Measurements from ENCODE around the gene ITSN2. TPM values are rescaled to one million over a fixed set of nuclear protein-coding genes. Genes with fewer than 3 reads are reported as not detected.

Gene ITSN2
- total and polyA plus RNA-seq, 2 of the 8 experiments (the other 6 are each of a cell fraction or from before 2014, with no cell fraction given) = 9.3 to 17.0 TPM

DNA sequence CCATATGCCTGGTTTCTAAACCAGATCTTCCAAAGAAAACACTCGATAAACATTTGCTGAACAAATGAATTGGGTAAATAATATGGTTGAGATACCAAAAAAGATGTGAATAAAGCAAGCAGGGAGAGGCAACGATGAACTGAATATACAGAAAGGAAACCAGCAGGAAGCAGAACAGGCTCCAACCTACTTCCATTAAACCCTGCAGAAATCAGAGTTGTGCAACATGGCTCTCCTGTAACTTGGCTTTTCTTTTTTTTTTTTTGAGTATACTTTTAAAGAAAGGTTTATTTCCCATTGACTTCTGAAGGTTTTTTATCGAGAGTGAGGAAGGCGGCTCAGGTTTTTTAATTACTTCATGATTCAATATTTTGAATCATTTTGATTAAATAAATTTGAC is 23.5 kb downstream of the ITSN2 start (continued):
- TF ChIP-seq, protein P1, sequence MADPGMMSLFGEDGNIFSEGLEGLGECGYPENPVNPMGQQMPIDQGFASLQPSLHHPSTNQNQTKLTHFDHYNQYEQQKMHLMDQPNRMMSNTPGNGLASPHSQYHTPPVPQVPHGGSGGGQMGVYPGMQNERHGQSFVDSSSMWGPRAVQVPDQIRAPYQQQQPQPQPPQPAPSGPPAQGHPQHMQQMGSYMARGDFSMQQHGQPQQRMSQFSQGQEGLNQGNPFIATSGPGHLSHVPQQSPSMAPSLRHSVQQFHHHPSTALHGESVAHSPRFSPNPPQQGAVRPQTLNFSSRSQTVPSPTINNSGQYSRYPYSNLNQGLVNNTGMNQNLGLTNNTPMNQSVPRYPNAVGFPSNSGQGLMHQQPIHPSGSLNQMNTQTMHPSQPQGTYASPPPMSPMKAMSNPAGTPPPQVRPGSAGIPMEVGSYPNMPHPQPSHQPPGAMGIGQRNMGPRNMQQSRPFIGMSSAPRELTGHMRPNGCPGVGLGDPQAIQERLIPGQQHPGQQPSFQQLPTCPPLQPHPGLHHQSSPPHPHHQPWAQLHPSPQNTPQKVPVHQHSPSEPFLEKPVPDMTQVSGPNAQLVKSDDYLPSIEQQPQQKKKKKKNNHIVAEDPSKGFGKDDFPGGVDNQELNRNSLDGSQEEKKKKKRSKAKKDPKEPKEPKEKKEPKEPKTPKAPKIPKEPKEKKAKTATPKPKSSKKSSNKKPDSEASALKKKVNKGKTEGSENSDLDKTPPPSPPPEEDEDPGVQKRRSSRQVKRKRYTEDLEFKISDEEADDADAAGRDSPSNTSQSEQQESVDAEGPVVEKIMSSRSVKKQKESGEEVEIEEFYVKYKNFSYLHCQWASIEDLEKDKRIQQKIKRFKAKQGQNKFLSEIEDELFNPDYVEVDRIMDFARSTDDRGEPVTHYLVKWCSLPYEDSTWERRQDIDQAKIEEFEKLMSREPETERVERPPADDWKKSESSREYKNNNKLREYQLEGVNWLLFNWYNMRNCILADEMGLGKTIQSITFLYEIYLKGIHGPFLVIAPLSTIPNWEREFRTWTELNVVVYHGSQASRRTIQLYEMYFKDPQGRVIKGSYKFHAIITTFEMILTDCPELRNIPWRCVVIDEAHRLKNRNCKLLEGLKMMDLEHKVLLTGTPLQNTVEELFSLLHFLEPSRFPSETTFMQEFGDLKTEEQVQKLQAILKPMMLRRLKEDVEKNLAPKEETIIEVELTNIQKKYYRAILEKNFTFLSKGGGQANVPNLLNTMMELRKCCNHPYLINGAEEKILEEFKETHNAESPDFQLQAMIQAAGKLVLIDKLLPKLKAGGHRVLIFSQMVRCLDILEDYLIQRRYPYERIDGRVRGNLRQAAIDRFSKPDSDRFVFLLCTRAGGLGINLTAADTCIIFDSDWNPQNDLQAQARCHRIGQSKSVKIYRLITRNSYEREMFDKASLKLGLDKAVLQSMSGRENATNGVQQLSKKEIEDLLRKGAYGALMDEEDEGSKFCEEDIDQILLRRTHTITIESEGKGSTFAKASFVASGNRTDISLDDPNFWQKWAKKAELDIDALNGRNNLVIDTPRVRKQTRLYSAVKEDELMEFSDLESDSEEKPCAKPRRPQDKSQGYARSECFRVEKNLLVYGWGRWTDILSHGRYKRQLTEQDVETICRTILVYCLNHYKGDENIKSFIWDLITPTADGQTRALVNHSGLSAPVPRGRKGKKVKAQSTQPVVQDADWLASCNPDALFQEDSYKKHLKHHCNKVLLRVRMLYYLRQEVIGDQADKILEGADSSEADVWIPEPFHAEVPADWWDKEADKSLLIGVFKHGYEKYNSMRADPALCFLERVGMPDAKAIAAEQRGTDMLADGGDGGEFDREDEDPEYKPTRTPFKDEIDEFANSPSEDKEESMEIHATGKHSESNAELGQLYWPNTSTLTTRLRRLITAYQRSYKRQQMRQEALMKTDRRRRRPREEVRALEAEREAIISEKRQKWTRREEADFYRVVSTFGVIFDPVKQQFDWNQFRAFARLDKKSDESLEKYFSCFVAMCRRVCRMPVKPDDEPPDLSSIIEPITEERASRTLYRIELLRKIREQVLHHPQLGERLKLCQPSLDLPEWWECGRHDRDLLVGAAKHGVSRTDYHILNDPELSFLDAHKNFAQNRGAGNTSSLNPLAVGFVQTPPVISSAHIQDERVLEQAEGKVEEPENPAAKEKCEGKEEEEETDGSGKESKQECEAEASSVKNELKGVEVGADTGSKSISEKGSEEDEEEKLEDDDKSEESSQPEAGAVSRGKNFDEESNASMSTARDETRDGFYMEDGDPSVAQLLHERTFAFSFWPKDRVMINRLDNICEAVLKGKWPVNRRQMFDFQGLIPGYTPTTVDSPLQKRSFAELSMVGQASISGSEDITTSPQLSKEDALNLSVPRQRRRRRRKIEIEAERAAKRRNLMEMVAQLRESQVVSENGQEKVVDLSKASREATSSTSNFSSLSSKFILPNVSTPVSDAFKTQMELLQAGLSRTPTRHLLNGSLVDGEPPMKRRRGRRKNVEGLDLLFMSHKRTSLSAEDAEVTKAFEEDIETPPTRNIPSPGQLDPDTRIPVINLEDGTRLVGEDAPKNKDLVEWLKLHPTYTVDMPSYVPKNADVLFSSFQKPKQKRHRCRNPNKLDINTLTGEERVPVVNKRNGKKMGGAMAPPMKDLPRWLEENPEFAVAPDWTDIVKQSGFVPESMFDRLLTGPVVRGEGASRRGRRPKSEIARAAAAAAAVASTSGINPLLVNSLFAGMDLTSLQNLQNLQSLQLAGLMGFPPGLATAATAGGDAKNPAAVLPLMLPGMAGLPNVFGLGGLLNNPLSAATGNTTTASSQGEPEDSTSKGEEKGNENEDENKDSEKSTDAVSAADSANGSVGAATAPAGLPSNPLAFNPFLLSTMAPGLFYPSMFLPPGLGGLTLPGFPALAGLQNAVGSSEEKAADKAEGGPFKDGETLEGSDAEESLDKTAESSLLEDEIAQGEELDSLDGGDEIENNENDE (IDR thresholded peaks at IDR 0.05; ENCODE audit: insufficient replicate concordance, low read length) = no peak
- TF ChIP-seq SIN3A (conservative IDR thresholded peaks at IDR 0.05 in 1 of 2, IDR thresholded peaks at IDR 0.05 in 1 of 2; ENCODE audit: low read depth in 1 of 2, low read length in 2 of 2) (no peak), TAF7 (optimal IDR thresholded peaks at IDR 0.05; ENCODE audit: borderline replicate concordance, low read depth, low read length) (no peak), HDAC2 (IDR thresholded peaks at IDR 0.05; ENCODE audit: borderline replicate concordance in 1 of 2, low read depth in 2 of 2, low read length in 2 of 2) (no peak), TBP (IDR thresholded peaks at IDR 0.05; ENCODE audit: low read depth, low read length) (no peak), TCF12 (IDR thresholded peaks at IDR 0.05; ENCODE audit: low read depth, low read length) (no peak), POLR2AphosphoS5 (IDR thresholded peaks at IDR 0.05; ENCODE audit: low read depth, low read length) (no peak), RXRA (IDR thresholded peaks at IDR 0.05; ENCODE audit: insufficient read depth, low read depth, low read length) (no peak), KDM4A (IDR thresholded peaks at IDR 0.05; ENCODE audit: low read depth, low read length, severe bottlenecking) (no peak)

Measured in H1 (cell line).